Measurements from ENCODE around the gene PACSIN1. TPM values are rescaled to one million over a fixed set of nuclear protein-coding genes. Genes with fewer than 3 reads are reported as not detected.

The PACSIN1 gene
- total RNA-seq, 2 donors from 2014 or later = 0.34 TPM; not detected in 1

GRCh38 chr6:34523441-34524206, 57.7 kb downstream of the PACSIN1 start:
- no peak for ATAC-seq
- intact Hi-C loops (cut with DNase I, micrococcal nuclease) = no loop called here
- no peak for DNase-seq

- no peak for ATAC-seq
- DNase-seq = no peak
- intact Hi-C loops (cut with DNase I, micrococcal nuclease) = no loop called here
Measured at GRCh38 chr6:34524499-34524898, 58.6 kb downstream of the PACSIN1 start.

- DNase-seq (no peak), ATAC-seq (no peak)
- intact Hi-C loops (cut with DNase I, micrococcal nuclease) = no loop called here
Measured at GRCh38 chr6:34524971-34525370, 59.1 kb downstream of the PACSIN1 start.

- ATAC-seq (no peak), DNase-seq (no peak)
- intact Hi-C loops (cut with DNase I, micrococcal nuclease) = no loop called here
Measured at GRCh38 chr6:34525431-34526175, 59.7 kb downstream of the PACSIN1 start.

- DNase-seq = no peak
- intact Hi-C loops (cut with DNase I, micrococcal nuclease) = no loop called here
- ATAC-seq = no peak
Measured at GRCh38 chr6:34526241-34526972, 60.5 kb downstream of the PACSIN1 start.

GRCh38 chr6:34526992-34527728, 61.3 kb downstream of the PACSIN1 start:
- peak; percentile 93 for ATAC-seq
- peak; percentile 93 to 99 for DNase-seq
- intact Hi-C loops (cut with DNase I, micrococcal nuclease) = no loop called here

- DNase-seq (no peak), ATAC-seq (no peak)
- intact Hi-C loops (cut with DNase I, micrococcal nuclease) = no loop called here
Measured at GRCh38 chr6:34527751-34528670, 62.1 kb downstream of the PACSIN1 start.

- DNase-seq = no peak
- no peak for ATAC-seq
- intact Hi-C loops (cut with DNase I, micrococcal nuclease) = no loop called here
Measured at GRCh38 chr6:34528996-34529664, 63.3 kb downstream of the PACSIN1 start.

GRCh38 chr6:34529665-34530327, 63.9 kb downstream of the PACSIN1 start:
- intact Hi-C loops (cut with DNase I, micrococcal nuclease) = no loop called here
- peak; percentile 60 to 68 for DNase-seq
- peak; percentile 46 for ATAC-seq

- ATAC-seq (no peak), DNase-seq (no peak)
- intact Hi-C loops (cut with DNase I, micrococcal nuclease) = no loop called here
Measured at GRCh38 chr6:34530753-34531365, 65.0 kb downstream of the PACSIN1 start.

GRCh38 chr6:34531580-34532201, 65.8 kb downstream of the PACSIN1 start:
- ATAC-seq = no peak
- intact Hi-C loops (cut with DNase I, micrococcal nuclease) = no loop called here
- peak in 1 of 2 donors; percentile 48 for DNase-seq

- no peak for DNase-seq
- ATAC-seq = no peak
- intact Hi-C loops (cut with DNase I, micrococcal nuclease) = no loop called here
Measured at GRCh38 chr6:34532230-34532629, 66.4 kb downstream of the PACSIN1 start.

- ATAC-seq (no peak), DNase-seq (no peak)
- intact Hi-C loops (cut with DNase I, micrococcal nuclease) = no loop called here
Measured at GRCh38 chr6:34534146-34534545, 68.3 kb downstream of the PACSIN1 start.

- intact Hi-C loops (cut with DNase I, micrococcal nuclease) = no loop called here
- no peak for ATAC-seq
- DNase-seq = no peak
Measured at GRCh38 chr6:34534656-34535055, 68.8 kb downstream of the PACSIN1 start.

- DNase-seq (no peak), ATAC-seq (no peak)
- intact Hi-C loops (cut with DNase I, micrococcal nuclease) = no loop called here
Measured at GRCh38 chr6:34535199-34535598, 69.3 kb downstream of the PACSIN1 start.

- no peak for ATAC-seq
- intact Hi-C loops (cut with DNase I, micrococcal nuclease) = no loop called here
- no peak for DNase-seq
Measured at GRCh38 chr6:34535646-34536045, 69.8 kb downstream of the PACSIN1 start.
